NCI-H2171 treated with DMSO at 0.1 percent for 48 hours (cell line): Measurements from ENCODE around the gene USH2A.

Source experiments
- DNase-seq: peaks from one replicate; lab custom pipeline; 2025; lab: John Stamatoyannopoulos, UW

Gene USH2A

GRCh38 chr1:216124192-216124781 is 299.0 kb downstream of the USH2A start:
- DNase-seq, result no peak

- no peak for DNase-seq
Observed at GRCh38 chr1:216123446-216124191, 299.6 kb downstream of the USH2A start.

GRCh38 chr1:216119600-216119999 is 303.6 kb downstream of the USH2A start:
- peak; percentile 55 for DNase-seq

- DNase-seq, result no peak
Observed at GRCh38 chr1:216114180-216114579, 309.1 kb downstream of the USH2A start.

- no peak for DNase-seq
Observed at GRCh38 chr1:216113181-216113580, 310.1 kb downstream of the USH2A start.

GRCh38 chr1:216111842-216112241 is 311.4 kb downstream of the USH2A start:
- peak; percentile 5 for DNase-seq

DNA sequence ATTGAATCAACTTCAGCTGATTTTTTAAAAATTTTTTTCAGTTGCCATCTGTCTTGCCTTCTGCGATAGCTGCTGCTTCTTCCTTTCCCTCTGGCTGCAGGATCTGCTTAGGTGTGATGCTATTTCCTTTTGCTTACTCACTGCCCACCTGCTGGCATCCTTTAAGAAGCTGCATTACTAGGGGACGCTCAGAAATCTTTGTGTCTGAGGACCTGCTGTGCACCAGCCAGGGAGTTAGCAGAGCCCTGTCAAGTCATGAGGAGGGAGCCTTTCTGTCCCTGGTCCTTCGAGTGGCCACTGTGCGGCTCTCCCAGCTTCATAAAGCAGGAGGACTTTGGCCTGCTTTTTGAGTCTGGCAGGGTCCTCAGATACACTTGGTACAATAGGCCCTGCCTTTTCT is 327.8 kb downstream of the USH2A start:
- no peak for DNase-seq

- no peak for DNase-seq
Observed at GRCh38 chr1:216090556-216090955, 332.7 kb downstream of the USH2A start.

DNA sequence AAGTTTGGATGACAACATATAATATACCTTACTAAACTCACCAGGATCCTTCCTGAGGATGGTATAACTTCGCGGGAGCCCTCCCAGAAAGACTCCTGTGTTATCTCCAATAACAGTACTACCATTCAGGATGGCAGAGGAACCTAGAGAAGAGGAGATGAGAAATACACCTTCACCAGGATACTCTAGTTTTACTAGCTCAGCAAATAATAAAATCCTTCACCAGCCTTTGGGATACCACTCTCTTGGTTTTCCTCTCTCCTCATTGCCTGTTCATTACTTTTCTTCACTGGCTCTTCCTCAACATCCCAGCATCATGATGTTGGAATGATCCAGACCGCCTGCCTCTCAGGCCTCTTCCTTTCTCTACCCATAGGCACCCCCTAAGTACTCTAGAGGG is 336.6 kb downstream of the USH2A start:
- no peak for DNase-seq

DNA sequence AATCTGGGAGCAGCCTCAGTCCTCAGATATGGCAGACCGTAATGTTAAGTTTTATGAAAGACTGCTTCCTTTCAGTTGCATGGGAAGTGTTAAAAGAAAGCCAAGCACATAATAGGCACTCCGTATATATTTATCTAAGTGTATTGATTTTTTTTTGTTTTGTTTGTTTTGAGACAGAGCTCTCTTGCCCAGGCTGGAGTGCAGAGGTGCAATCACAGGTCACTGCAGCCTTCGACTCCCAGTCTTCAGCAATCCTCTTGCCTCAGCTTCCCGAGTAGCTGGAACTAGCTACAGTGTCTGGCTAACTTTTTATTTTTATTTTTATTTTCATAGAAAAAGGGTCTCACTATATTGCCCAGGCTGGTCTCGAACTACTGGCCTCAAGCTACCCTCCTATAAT is 341.8 kb downstream of the USH2A start:
- no peak for DNase-seq

DNA sequence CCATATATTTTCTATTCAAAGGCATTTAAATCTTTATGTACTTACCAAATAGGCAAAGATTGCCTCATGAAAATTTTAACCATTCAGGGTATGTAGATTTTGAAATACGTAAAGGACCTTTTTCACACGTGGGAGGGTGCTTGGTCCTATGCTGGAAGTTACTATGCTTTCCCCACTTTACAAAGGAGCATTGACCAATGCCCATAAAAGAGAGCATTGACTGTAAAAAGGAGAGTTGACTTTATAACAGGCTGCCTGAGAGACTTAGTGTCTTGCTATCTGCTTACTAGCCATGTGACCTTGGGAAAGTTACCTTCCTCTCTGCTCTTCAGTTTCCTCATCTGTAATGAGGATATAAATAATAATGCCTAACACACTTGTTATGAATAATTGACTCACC is 346.5 kb downstream of the USH2A start:
- DNase-seq, result no peak

- DNase-seq, result no peak
Observed at GRCh38 chr1:216075339-216075738, 347.9 kb downstream of the USH2A start.

GRCh38 chr1:216073793-216074595 is 349.3 kb downstream of the USH2A start:
- DNase-seq, result no peak

DNA sequence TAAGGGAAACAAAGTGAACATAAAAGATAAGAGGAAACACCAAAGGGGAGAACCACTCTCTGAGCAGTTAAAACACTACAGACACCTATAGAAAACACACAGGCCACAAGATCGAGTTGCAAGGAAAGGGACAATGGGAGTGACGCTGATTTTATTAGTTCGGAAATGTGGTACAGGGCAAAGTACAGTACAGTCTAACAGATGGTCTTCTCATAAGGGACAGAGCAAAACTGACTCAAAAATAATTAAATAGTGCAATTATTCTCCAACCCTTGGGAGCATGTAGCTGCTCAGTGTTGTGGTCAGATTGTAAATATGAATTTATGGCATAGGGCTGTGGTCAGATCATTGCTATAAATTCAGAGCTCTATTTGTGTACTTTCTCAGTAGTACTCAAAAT is 352.0 kb downstream of the USH2A start:
- no peak for DNase-seq

DNA sequence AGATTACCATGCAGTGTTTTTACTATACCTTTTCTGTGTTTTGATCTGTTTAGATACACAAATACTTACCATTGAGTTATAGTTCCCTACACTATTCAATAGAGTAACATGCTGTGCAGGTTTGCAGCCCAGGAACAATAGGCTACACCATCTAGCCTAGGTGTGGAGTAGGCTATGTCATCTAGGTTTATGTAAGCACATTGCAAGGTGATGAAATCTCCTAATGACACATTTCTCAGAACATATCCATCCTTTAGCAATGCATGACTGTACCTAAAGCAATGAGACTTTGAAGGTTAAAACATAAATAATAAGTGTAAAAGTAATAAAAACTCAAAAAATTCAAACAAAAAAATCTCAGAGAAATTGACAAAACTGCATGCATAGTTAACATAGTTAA is 358.6 kb downstream of the USH2A start:
- DNase-seq, result no peak

GRCh38 chr1:216057947-216058346 is 365.3 kb downstream of the USH2A start:
- no peak for DNase-seq

- no peak for DNase-seq
Observed at GRCh38 chr1:216057063-216057462, 366.2 kb downstream of the USH2A start.

DNA sequence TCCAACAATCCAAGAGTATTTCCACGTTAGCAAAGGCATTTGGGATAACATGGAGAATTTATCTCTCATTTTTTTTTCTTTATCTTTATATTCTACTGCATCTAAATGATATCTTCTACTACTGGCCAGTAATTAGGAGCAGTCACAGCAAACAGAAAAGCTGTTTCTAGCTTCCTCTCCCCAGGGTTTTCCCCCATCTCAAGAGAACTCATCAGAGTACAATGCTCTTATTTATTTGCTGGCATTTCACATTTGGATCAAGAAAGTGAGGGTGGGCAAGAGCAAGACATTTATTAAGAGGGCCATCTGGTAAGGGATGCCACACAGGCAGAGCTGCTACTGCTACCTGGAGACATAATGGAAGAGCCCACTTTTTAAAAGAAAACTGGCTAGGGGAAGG is 368.2 kb downstream of the USH2A start:
- DNase-seq, result peak; percentile 26

GRCh38 chr1:216054600-216054999 is 368.6 kb downstream of the USH2A start:
- peak; percentile 81 for DNase-seq

- DNase-seq, result no peak
Observed at GRCh38 chr1:216051071-216051470, 372.2 kb downstream of the USH2A start.

- DNase-seq, result no peak
Observed at GRCh38 chr1:216049741-216050430, 373.4 kb downstream of the USH2A start.

DNA sequence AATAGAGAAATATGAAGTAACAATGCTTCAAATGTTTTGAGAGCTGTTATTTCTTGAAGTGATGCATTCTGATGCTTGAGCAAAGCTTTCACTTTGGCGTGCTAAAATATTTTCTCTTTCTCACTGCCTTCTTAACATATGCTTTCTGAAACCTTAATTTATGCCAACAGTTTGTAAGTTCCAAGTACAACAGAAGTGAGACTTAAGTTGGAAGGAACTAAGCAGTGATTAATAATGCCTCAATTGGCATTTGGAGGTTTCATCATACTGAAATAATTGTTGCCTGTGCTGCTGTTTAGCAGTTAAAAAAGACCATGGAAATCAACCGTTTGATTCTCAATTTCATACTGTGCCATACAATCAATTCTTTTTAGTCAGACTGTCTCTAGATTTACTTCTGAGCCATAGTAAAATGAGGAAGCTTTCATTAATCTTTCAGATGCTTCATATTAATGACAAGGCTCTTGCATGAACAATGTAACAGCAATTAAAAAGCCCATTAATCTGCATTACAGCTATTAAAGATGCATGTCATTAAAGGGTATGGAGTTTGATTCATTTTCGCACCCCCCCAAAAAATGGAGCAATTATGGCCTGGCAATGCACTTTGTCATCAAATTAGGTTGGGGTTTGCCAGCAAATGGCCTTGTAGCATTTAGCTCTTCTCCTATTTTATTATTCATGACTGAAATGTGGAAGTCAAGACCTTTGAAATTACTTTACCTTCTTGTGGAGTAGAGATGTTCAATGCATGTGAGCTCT is 375.3 kb downstream of the USH2A start:
- no peak for DNase-seq
